MCF 10A (cell line): ENCODE results near the gene C9orf85. TPM values are rescaled to one million over a fixed set of nuclear protein-coding genes. Genes with fewer than 3 reads are reported as not detected.

Experiments used
- BruUV-seq: library from RNA; stranded (reverse); fragments of 400-500 nt; replicated peaks from 2 replicates; lab custom pipeline; 2021; lab: Mats Ljungman, UMichigan
- CTCF ChIA-PET: fragments of 300-600 bp; sonication (Branson Sonifier 250); formaldehyde crosslinking; extraction: SDS; loops from one replicate; lab custom pipeline; 2021; ENCODE audit warnings: antibody characterized with exemption, inconsistent platforms; lab: Yijun Ruan, JAX
- POLR2A ChIA-PET: fragments of 300-600, 350-650 bp; sonication (Branson Sonifier 250); formaldehyde crosslinking; extraction: SDS; loops from one replicate; lab custom pipeline; 2020; ENCODE audit warnings: antibody characterized with exemption, inconsistent platforms; lab: Yijun Ruan, JAX
- DNase-seq: peaks from one replicate; pipeline ENCODE4 v3.0.0-alpha.2; 2018; ENCODE audit not compliant: unreplicated experiment
- H3K27ac Mint-ChIP-seq: one replicate; pipeline ENCODE4 v1.8.0; 2022; ENCODE audit warnings: mild to moderate bottlenecking, low read depth, mixed read lengths; ENCODE audit not compliant: unreplicated experiment
- H3K27me3 Mint-ChIP-seq: one replicate; pipeline ENCODE4 v1.8.0; 2022; ENCODE audit warnings: mixed read lengths; ENCODE audit not compliant: insufficient read depth, unreplicated experiment
- H3K36me3 Mint-ChIP-seq: one replicate; pipeline ENCODE4 v1.8.0; 2022; ENCODE audit warnings: mild to moderate bottlenecking, moderate library complexity, mixed read lengths; ENCODE audit not compliant: insufficient read depth, unreplicated experiment
- H3K4me1 Mint-ChIP-seq: one replicate; pipeline ENCODE4 v1.8.0; 2022; ENCODE audit warnings: mixed read lengths; ENCODE audit not compliant: insufficient read depth, unreplicated experiment
- H3K4me3 Mint-ChIP-seq: one replicate; pipeline ENCODE4 v1.8.0; 2022; ENCODE audit warnings: mild to moderate bottlenecking, moderate library complexity, mixed read lengths; ENCODE audit not compliant: unreplicated experiment
- H3K9me3 Mint-ChIP-seq: one replicate; pipeline ENCODE4 v1.8.0; 2022; ENCODE audit warnings: mixed read lengths; ENCODE audit not compliant: unreplicated experiment
- intact Hi-C: fragments of 100-400 bp; cut with micrococcal nuclease; formaldehyde crosslinking; loops from 2 replicates; pipeline ENCODE4 v1.14.1; 2022
- total RNA-seq: library from RNA; stranded (reverse); gene quantifications from 2 replicates; pipeline ENCODE4 v1.2.3, GENCODE V29; 2022
- TF ChIP-seq, protein P1 (sequence below): fragments of 200-600 bp; IDR thresholded peaks from one replicate; pipeline ENCODE4 v1.8.0; 2022; ENCODE audit warnings: antibody characterized with exemption, mild to moderate bottlenecking; ENCODE audit not compliant: unreplicated experiment

The C9orf85 gene
- total RNA-seq, 1 experiment from 2014 or later, result 19.6 TPM

DNA sequence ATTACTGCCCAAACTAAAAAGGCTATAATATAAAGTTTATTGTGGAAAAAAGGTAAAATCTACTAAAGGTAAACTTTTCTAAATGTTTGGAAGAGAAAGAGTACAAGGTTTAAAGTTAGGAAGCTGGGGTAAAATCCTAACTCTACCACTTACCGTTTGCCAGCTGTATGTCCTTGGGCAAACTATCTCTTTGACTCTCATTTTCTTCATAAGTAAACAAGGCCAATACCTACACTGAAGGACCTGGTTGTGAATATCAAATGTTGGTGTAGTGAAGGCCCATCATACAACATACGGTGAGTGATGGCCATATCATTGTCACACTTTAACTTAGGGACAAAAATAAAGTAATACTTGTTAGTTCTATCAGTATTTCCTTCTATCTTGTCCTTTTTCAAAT, 35.3 kb upstream of the C9orf85 start:
- H3K27me3 Mint-ChIP-seq, result no peaks in the 10 kb centered on the region
- TF ChIP-seq, protein P1, sequence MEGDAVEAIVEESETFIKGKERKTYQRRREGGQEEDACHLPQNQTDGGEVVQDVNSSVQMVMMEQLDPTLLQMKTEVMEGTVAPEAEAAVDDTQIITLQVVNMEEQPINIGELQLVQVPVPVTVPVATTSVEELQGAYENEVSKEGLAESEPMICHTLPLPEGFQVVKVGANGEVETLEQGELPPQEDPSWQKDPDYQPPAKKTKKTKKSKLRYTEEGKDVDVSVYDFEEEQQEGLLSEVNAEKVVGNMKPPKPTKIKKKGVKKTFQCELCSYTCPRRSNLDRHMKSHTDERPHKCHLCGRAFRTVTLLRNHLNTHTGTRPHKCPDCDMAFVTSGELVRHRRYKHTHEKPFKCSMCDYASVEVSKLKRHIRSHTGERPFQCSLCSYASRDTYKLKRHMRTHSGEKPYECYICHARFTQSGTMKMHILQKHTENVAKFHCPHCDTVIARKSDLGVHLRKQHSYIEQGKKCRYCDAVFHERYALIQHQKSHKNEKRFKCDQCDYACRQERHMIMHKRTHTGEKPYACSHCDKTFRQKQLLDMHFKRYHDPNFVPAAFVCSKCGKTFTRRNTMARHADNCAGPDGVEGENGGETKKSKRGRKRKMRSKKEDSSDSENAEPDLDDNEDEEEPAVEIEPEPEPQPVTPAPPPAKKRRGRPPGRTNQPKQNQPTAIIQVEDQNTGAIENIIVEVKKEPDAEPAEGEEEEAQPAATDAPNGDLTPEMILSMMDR, result no peak
- H3K4me3 Mint-ChIP-seq, result no peak overlapping the region
- no peak overlapping the region for H3K27ac Mint-ChIP-seq
- no TSS peak for BruUV-seq
- peaks cover 24% of the 10 kb centered on the region for H3K9me3 Mint-ChIP-seq
- DNase-seq, result no peak
- no peaks in the 10 kb centered on the region for H3K4me1 Mint-ChIP-seq
- intact Hi-C loops, result no loop called here
- CTCF ChIA-PET, result interaction anchor here (0.6 kb wide), 1 partner anchor 1052 kb away, joined by 4 read pairs; no protein-coding TSS in a partner anchor
- no peaks in the 10 kb centered on the region for H3K36me3 Mint-ChIP-seq
- POLR2A ChIA-PET, result no interaction called here

DNA sequence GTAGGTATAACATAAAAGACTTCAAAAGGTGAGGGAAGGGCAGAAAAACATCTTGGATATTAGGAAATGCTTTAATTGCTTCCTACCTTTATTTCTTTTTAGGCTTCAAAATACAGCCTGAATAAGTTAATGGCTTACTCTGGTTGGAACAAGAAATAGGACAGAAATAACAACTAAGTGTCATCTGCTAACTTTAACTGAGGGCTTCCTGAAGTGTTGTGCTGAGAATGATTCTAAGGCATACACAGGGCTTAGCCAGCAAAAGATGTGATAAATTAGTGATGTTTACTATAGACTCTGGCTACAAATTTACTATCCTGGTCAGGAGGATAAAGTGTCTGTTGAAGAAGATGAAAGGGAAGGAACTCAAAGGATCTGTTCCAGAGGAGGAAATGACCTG, 34.6 kb upstream of the C9orf85 start:
- no TSS peak for BruUV-seq
- Mint-ChIP-seq H3K4me1 (no peaks in the 10 kb centered on the region), H3K9me3 (peaks cover 24% of the 10 kb centered on the region), H3K4me3 (no peak overlapping the region), H3K27ac (no peak overlapping the region), H3K27me3 (no peaks in the 10 kb centered on the region), H3K36me3 (no peaks in the 10 kb centered on the region)
- intact Hi-C loops, result no loop called here
- ChIA-PET CTCF (no interaction called here), POLR2A (interaction anchor here (0.6 kb wide), 1 partner anchor 18 kb away, joined by 4 read pairs; no protein-coding TSS in a partner anchor)
- TF ChIP-seq, protein P1, result no peak
- no peak for DNase-seq

DNA sequence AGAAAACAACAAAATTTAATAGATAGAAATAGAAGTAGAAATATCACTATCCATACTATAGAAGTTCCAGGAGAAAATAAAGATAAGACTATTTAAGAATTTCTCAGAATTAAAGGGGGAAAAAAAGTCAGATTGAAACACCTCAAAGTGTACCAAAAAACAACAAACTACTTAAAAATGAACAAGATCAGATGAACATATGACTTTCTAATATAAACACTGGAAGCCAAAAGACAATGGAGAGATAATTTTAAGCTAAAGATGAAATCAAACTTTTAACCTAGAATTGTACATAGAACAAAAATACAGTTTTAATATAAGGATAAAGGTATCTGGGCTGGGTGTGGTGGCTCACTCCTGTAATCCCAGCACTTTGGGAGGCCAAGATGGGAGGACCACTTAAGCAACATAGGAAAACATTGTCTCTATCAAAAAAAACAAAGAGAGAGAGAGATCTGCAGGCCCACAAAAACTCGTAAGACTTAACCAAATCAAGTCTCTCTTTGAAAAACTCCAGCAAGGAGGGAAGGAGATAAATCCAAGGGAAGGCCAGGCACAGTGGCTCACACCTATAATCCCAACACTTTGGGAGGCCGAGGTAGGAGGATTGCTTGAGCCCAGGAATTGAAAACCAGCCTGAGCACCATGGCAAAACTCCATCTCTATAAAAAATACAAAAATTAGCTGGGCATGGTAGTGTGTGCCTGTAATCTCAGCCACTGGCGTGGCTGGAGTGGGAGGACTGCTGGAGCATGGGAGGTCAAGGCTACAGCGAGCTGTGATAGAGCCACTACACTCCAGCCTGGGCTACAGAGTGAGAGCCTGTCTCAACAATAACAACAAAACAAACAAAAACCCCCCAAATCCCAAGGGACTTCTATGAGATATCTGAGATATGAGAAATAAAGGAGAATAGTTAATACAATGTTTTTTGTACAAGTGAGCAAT, 32.8 kb upstream of the C9orf85 start:
- Mint-ChIP-seq H3K4me3 (no peak overlapping the region), H3K36me3 (peaks cover 10% of the 10 kb centered on the region), H3K9me3 (peaks cover 25% of the 10 kb centered on the region), H3K4me1 (no peaks in the 10 kb centered on the region), H3K27ac (no peak overlapping the region), H3K27me3 (no peaks in the 10 kb centered on the region)
- DNase-seq, result no peak
- CTCF ChIA-PET, result interaction anchor here (0.6 to 0.9 kb wide), 2 partner anchors 59 to 153 kb away, joined by 3 to 5 read pairs; no protein-coding TSS in a partner anchor
- BruUV-seq, result no TSS peak
- TF ChIP-seq, protein P1, result no peak
- POLR2A ChIA-PET, result interaction anchor here (0.6 to 1.1 kb wide), 2 partner anchors 9 to 16 kb away, joined by 3 read pairs; no protein-coding TSS in a partner anchor
- intact Hi-C loops, result no loop called here

DNA sequence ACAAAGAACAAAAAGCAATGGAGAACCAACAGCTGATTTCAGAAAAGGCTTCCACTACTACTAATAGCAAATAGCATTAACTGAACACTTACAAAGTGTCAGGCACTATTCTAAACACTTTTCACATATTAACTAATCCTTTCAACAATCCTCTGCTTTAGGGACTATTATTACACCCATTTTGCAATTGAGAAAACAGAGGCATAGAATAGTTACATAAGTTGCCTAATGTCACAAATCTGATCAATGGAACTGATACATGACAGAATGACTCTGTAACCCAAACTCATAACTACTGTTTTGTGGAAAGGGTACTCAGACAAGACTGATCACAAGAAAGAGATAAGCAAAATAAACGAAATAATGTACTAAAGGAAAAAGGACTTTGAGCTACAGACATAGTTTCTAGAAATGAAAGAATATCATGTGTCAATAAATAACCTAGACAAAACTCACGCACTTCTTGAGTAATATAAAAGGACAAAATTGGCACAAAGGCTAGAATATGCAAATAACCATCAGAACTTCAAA, 31.7 kb upstream of the C9orf85 start:
- H3K36me3 Mint-ChIP-seq, result peaks cover 10% of the 10 kb centered on the region

More for the DNA sequence above, 31.7 kb upstream of the C9orf85 start:
- Mint-ChIP-seq H3K27ac (no peak overlapping the region), H3K4me1 (no peaks in the 10 kb centered on the region), H3K4me3 (no peak overlapping the region), H3K9me3 (peaks cover 35% of the 10 kb centered on the region), H3K27me3 (no peaks in the 10 kb centered on the region)
- ChIA-PET CTCF (no interaction called here), POLR2A (interaction anchor here (0.6 kb wide), 1 partner anchor 15 kb away, joined by 3 read pairs; no protein-coding TSS in a partner anchor)
- no peak for DNase-seq
- no TSS peak for BruUV-seq
- intact Hi-C loops, result no loop called here
- TF ChIP-seq, protein P1, result no peak
